Stimulated activated naive B cell treated with anti-CD40 and anti-IgM and Interleukin-4, amounts not matched to agents 10 μg/mL and 1 μg/mL and 100 μg/mL, for 72 hours (primary cell): ENCODE data around the gene CNOT6L.
"Not testable (repeated sequence)": the region's sequence is repeated elsewhere in the genome, so short reads cannot be mapped to it uniquely, and the experiment has no call there.

Source experiments
- ATAC-seq, 2 donors: fragments of 150-1000 bp; cut with Tn5 transposase; replicated peaks; 2 replicates each; pipeline ENCODE4 v1.10.0; 2021; ENCODE audit warnings: moderate library complexity in 1 of 2
- DNase-seq: peaks from one replicate; pipeline ENCODE4 v3.0.0; 2021
- H3K27ac Mint-ChIP-seq: one replicate; pipeline ENCODE4 v1.8.0; 2022; ENCODE audit warnings: mild to moderate bottlenecking, mixed read lengths
- H3K27me3 Mint-ChIP-seq, 2 donors: one replicate each; pipeline ENCODE4 v1.8.0; 2022; ENCODE audit warnings: mixed read lengths in 2 of 2
- H3K36me3 Mint-ChIP-seq, 2 donors: one replicate each; pipeline ENCODE4 v1.8.0; 2022; ENCODE audit warnings: mixed read lengths in 2 of 2, mild to moderate bottlenecking in 1 of 2
- H3K4me1 Mint-ChIP-seq, 2 donors: one replicate each; pipeline ENCODE4 v1.8.0; 2022; ENCODE audit warnings: mixed read lengths in 2 of 2, mild to moderate bottlenecking in 1 of 2
- H3K4me3 Mint-ChIP-seq, 2 donors: one replicate each; pipeline ENCODE4 v1.8.0; 2022; ENCODE audit warnings: mild to moderate bottlenecking in 2 of 2, mixed read lengths in 2 of 2, moderate library complexity in 1 of 2
- H3K9me3 Mint-ChIP-seq, 2 donors: one replicate each; pipeline ENCODE4 v1.8.0; 2022; ENCODE audit warnings: mixed read lengths in 2 of 2, mild to moderate bottlenecking in 1 of 2

Gene CNOT6L

GRCh38 chr4:77782102-77782835, 36.9 kb downstream of the CNOT6L start:
- no peaks in the 10 kb centered on the region for H3K9me3 Mint-ChIP-seq
- H3K27ac Mint-ChIP-seq = no peak overlapping the region
- no peak overlapping the region for H3K4me3 Mint-ChIP-seq

GRCh38 chr4:77780762-77781161, 38.4 kb downstream of the CNOT6L start:
- H3K27me3 Mint-ChIP-seq, H3K4me3 Mint-ChIP-seq, H3K27ac Mint-ChIP-seq, H3K9me3 Mint-ChIP-seq, H3K36me3 Mint-ChIP-seq, ATAC-seq, DNase-seq: not testable (repeated sequence)
- H3K4me1 Mint-ChIP-seq = peaks cover 22 to 48% of the 10 kb centered on the region in 2 donors

More at GRCh38 chr4:77782102-77782835, 36.9 kb downstream of the CNOT6L start:
- no peaks in the 10 kb centered on the region for H3K27me3 Mint-ChIP-seq
- DNase-seq (no peak), ATAC-seq (no peak)
- H3K4me1 Mint-ChIP-seq = peaks cover 27 to 56% of the 10 kb centered on the region in 2 donors
- H3K36me3 Mint-ChIP-seq = peaks cover 4 to 11% of the 10 kb centered on the region in 2 donors

- Mint-ChIP-seq H3K27ac (no peak overlapping the region), H3K4me3 (no peak overlapping the region), H3K9me3 (no peaks in the 10 kb centered on the region), H3K27me3 (no peaks in the 10 kb centered on the region), H3K36me3 (peaks cover 0 to 6% of the 10 kb centered on the region in 2 donors), H3K4me1 (peaks cover 9 to 29% of the 10 kb centered on the region in 2 donors)
- no peak for ATAC-seq
- DNase-seq = no peak
These were observed 41.9 kb downstream of the CNOT6L start for GRCh38 chr4:77777135-77777807.

GRCh38 chr4:77776182-77777134, 42.7 kb downstream of the CNOT6L start:
- Mint-ChIP-seq H3K36me3 (peaks cover 3 to 6% of the 10 kb centered on the region in 2 donors), H3K9me3 (no peaks in the 10 kb centered on the region), H3K4me1 (peaks cover 5 to 21% of the 10 kb centered on the region in 2 donors), H3K27ac (no peak overlapping the region), H3K27me3 (no peaks in the 10 kb centered on the region), H3K4me3 (no peak overlapping the region)
- DNase-seq (no peak), ATAC-seq (no peak)

GRCh38 chr4:77773101-77773500, 46.1 kb downstream of the CNOT6L start:
- Mint-ChIP-seq H3K4me1 (peaks cover 0 to 11% of the 10 kb centered on the region in 2 donors), H3K36me3 (peaks cover 14 to 20% of the 10 kb centered on the region in 2 donors), H3K27ac (no peak overlapping the region)

GRCh38 chr4:77771566-77771965, 47.6 kb downstream of the CNOT6L start:
- no peak for DNase-seq
- no peaks in the 10 kb centered on the region for H3K9me3 Mint-ChIP-seq
- ATAC-seq = no peak
- no peaks in the 10 kb centered on the region for H3K27me3 Mint-ChIP-seq
- no peak overlapping the region for H3K4me3 Mint-ChIP-seq
- no peaks in the 10 kb centered on the region for H3K4me1 Mint-ChIP-seq
- peaks cover 18 to 21% of the 10 kb centered on the region in 2 donors for H3K36me3 Mint-ChIP-seq
- H3K27ac Mint-ChIP-seq = no peak overlapping the region

More at GRCh38 chr4:77773101-77773500, 46.1 kb downstream of the CNOT6L start:
- DNase-seq (no peak), ATAC-seq (no peak)
- H3K9me3 Mint-ChIP-seq = no peaks in the 10 kb centered on the region
- no peak overlapping the region for H3K4me3 Mint-ChIP-seq
- no peaks in the 10 kb centered on the region for H3K27me3 Mint-ChIP-seq

GRCh38 chr4:77765720-77766119, 53.4 kb downstream of the CNOT6L start:
- Mint-ChIP-seq H3K27me3 (no peaks in the 10 kb centered on the region), H3K9me3 (peaks cover 8 to 11% of the 10 kb centered on the region in 2 donors), H3K36me3 (peaks cover 36 to 55% of the 10 kb centered on the region in 2 donors), H3K4me3 (no peak overlapping the region), H3K27ac (no peak overlapping the region), H3K4me1 (no peaks in the 10 kb centered on the region)
- DNase-seq = no peak
- no peak for ATAC-seq

GRCh38 chr4:77762531-77762930, 56.6 kb downstream of the CNOT6L start:
- Mint-ChIP-seq H3K36me3 (peaks cover 48 to 67% of the 10 kb centered on the region in 2 donors), H3K27me3 (no peaks in the 10 kb centered on the region), H3K4me3 (no peak overlapping the region), H3K27ac (no peak overlapping the region), H3K4me1 (peaks cover 4 to 6% of the 10 kb centered on the region in 2 donors), H3K9me3 (peaks cover 9 to 14% of the 10 kb centered on the region in 2 donors)
- ATAC-seq (no peak), DNase-seq (no peak)

GRCh38 chr4:77761595-77761994, 57.6 kb downstream of the CNOT6L start:
- Mint-ChIP-seq H3K9me3 (peaks cover 9 to 14% of the 10 kb centered on the region in 2 donors), H3K4me3 (no peak overlapping the region), H3K27ac (no peak overlapping the region), H3K36me3 (peaks cover 45 to 65% of the 10 kb centered on the region in 2 donors), H3K27me3 (no peaks in the 10 kb centered on the region), H3K4me1 (peaks cover 4 to 6% of the 10 kb centered on the region in 2 donors)
- ATAC-seq = no peak
- no peak for DNase-seq

- Mint-ChIP-seq H3K36me3 (peaks cover 40 to 54% of the 10 kb centered on the region in 2 donors), H3K4me1 (peaks cover 4 to 6% of the 10 kb centered on the region in 2 donors), H3K27ac (no peak overlapping the region), H3K4me3 (no peak overlapping the region), H3K27me3 (no peaks in the 10 kb centered on the region), H3K9me3 (peaks cover 9 to 14% of the 10 kb centered on the region in 2 donors)
- DNase-seq (no peak), ATAC-seq (no peak)
These were observed 60.4 kb downstream of the CNOT6L start for GRCh38 chr4:77758804-77759203.

- peaks cover 23 to 31% of the 10 kb centered on the region in 2 donors for H3K36me3 Mint-ChIP-seq
- no peak overlapping the region for H3K27ac Mint-ChIP-seq
- H3K9me3 Mint-ChIP-seq = peaks cover 4 to 10% of the 10 kb centered on the region in 2 donors
- H3K27me3 Mint-ChIP-seq = no peaks in the 10 kb centered on the region
- no peak overlapping the region for H3K4me3 Mint-ChIP-seq
- ATAC-seq (no peak), DNase-seq (no peak)
- H3K4me1 Mint-ChIP-seq = no peaks in the 10 kb centered on the region
These were observed 67.4 kb downstream of the CNOT6L start for GRCh38 chr4:77751764-77752163.

- Mint-ChIP-seq H3K27me3 (no peaks in the 10 kb centered on the region), H3K9me3 (peaks cover 2 to 5% of the 10 kb centered on the region in 2 donors), H3K36me3 (peaks cover 14 to 22% of the 10 kb centered on the region in 2 donors), H3K4me1 (peaks cover 0 to 1% of the 10 kb centered on the region in 2 donors), H3K27ac (no peak overlapping the region), H3K4me3 (no peak overlapping the region)
- no peak for ATAC-seq
- DNase-seq = no peak
These were observed 73.4 kb downstream of the CNOT6L start for GRCh38 chr4:77745792-77746191.

- Mint-ChIP-seq H3K4me1 (peaks cover 0 to 5% of the 10 kb centered on the region in 2 donors), H3K4me3 (no peak overlapping the region), H3K27ac (no peak overlapping the region), H3K36me3 (peaks cover 17 to 32% of the 10 kb centered on the region in 2 donors), H3K27me3 (no peaks in the 10 kb centered on the region), H3K9me3 (no peaks in the 10 kb centered on the region)
- DNase-seq = no peak
- ATAC-seq = no peak
These were observed 77.1 kb downstream of the CNOT6L start for GRCh38 chr4:77742054-77742453.

- Mint-ChIP-seq H3K4me3 (no peak overlapping the region), H3K27ac (no peak overlapping the region), H3K27me3 (no peaks in the 10 kb centered on the region), H3K36me3 (peaks cover 19 to 29% of the 10 kb centered on the region in 2 donors), H3K4me1 (peaks cover 6 to 10% of the 10 kb centered on the region in 2 donors), H3K9me3 (no peaks in the 10 kb centered on the region)
- DNase-seq (no peak), ATAC-seq (no peak)
These were observed 78.7 kb downstream of the CNOT6L start for GRCh38 chr4:77740480-77740879.
